PC-3 (cell line): Measurements from ENCODE around the gene CC2D2A. TPM values are rescaled to one million over a fixed set of nuclear protein-coding genes. Genes with fewer than 3 reads are reported as not detected.

Experiments used
- ATAC-seq: fragments of 200-7000 bp; cut with Tn5 transposase; 2 replicates; pipeline ENCODE4 v1.9.1; 2020; ENCODE audit warnings: mild to moderate bottlenecking, moderate library complexity
- BruUV-seq: library from RNA; stranded (reverse); fragments of 400-500 nt; replicated peaks from 2 replicates; lab custom pipeline; 2021; lab: Mats Ljungman, UMichigan
- CTCF ChIA-PET: fragments of 300-600 bp; sonication (Branson Sonifier 250); formaldehyde crosslinking; loops from one replicate; lab custom pipeline; 2022; ENCODE audit warnings: antibody characterized with exemption; lab: Charles Lee
- POLR2A ChIA-PET: fragments of 300-600 bp; sonication (Branson Sonifier 250); formaldehyde crosslinking; loops from one replicate; lab custom pipeline; 2022; ENCODE audit warnings: antibody characterized with exemption; ENCODE audit not compliant: unreplicated experiment; lab: Charles Lee
- DNase-seq: peaks from one replicate; pipeline ENCODE4 v3.0.0-alpha.2; 2015
- H2AFZ ChIP-seq: fragments of 300-600 bp; sonication (generic); 2 replicates; pipeline ENCODE4 v1.6.0; 2016; ENCODE audit warnings: antibody characterized with exemption, low read length
- H3F3A ChIP-seq: fragments of 300-600 bp; sonication (generic); one replicate; pipeline ENCODE4 v1.6.0; 2017; ENCODE audit warnings: antibody characterized with exemption, low read length, control low read depth, mild to moderate bottlenecking; ENCODE audit not compliant: unreplicated experiment
- H3K27ac ChIP-seq: fragments of 300-600 bp; sonication (generic); 2 replicates; pipeline ENCODE4 v1.5.1; 2016; ENCODE audit warnings: mild to moderate bottlenecking, low read length
- H3K27me3 ChIP-seq: fragments of 300-600 bp; sonication (generic); 2 replicates; pipeline ENCODE4 v1.6.1; 2016; ENCODE audit warnings: low read length, mixed read lengths
- H3K36me3 ChIP-seq: fragments of 300-600 bp; sonication (generic); 2 replicates; pipeline ENCODE4 v1.6.1; 2016; ENCODE audit warnings: low read depth, mixed run types, low read length, mixed read lengths
- H3K4me1 ChIP-seq: fragments of 300-600 bp; sonication (generic); 2 replicates; pipeline ENCODE4 v1.5.1; 2016; ENCODE audit warnings: low read length; ENCODE audit not compliant: insufficient read depth
- H3K4me2 ChIP-seq: fragments of 300-600 bp; sonication (generic); 2 replicates; pipeline ENCODE4 v1.6.0; 2016; ENCODE audit warnings: low read length
- H3K4me3 ChIP-seq: fragments of 300-600 bp; sonication (generic); 2 replicates; pipeline ENCODE4 v1.5.1; 2016; ENCODE audit warnings: mild to moderate bottlenecking, low read length, mixed read lengths
- H3K79me2 ChIP-seq: fragments of 300-600 bp; sonication (generic); 2 replicates; pipeline ENCODE4 v1.6.1; 2017; ENCODE audit warnings: low read length, mixed read lengths
- H3K9ac ChIP-seq: fragments of 300-600 bp; sonication (generic); 2 replicates; pipeline ENCODE4 v1.6.0; 2016; ENCODE audit warnings: mild to moderate bottlenecking, low read length
- H3K9me2 ChIP-seq: fragments of 300-600 bp; sonication (generic); replicated peaks from 2 replicates; pipeline ENCODE4 v1.6.1; 2016; ENCODE audit warnings: mixed run types, low read length, mixed read lengths
- H3K9me3 ChIP-seq: fragments of 300-600 bp; sonication (generic); 2 replicates; pipeline ENCODE4 v1.6.1; 2016; ENCODE audit warnings: low read length, mixed read lengths
- H4K20me1 ChIP-seq: fragments of 300-600 bp; sonication (generic); 2 replicates; pipeline ENCODE4 v1.6.1; 2016; ENCODE audit warnings: low read length, mixed read lengths
- EZH2 ChIP-seq: fragments of 300-600 bp; sonication (generic); IDR thresholded peaks from one replicate; pipeline ENCODE4 v1.6.1; 2017; ENCODE audit warnings: antibody characterized with exemption, mild to moderate bottlenecking, low read length; ENCODE audit not compliant: unreplicated experiment
- EZH2phosphoT487 ChIP-seq: fragments of 300-600 bp; sonication (generic); IDR thresholded peaks from 2 replicates; pipeline ENCODE4 v1.6.1; 2018; ENCODE audit warnings: mild to moderate bottlenecking, antibody characterized with exemption, low read length, borderline replicate concordance
- intact Hi-C: fragments of 100-400 bp; cut with micrococcal nuclease; formaldehyde crosslinking; loops from 2 replicates; pipeline ENCODE4 v1.9.0; 2023
- total RNA-seq: library from RNA; depleted of rRNA; stranded (reverse); fragments of >200 nt; gene quantifications from 2 replicates; pipeline ENCODE4 v1.2.3, GENCODE V29; 2014
- TF ChIP-seq, protein P1 (sequence below): fragments of 300-600 bp; sonication (generic); conservative IDR thresholded peaks from 2 replicates; pipeline ENCODE4 v1.5.1; 2017; ENCODE audit warnings: antibody characterized with exemption, low read depth, mild to moderate bottlenecking, low read length

Gene CC2D2A
- total RNA-seq, 1 experiment from 2014 or later = 13.4 TPM

DNA sequence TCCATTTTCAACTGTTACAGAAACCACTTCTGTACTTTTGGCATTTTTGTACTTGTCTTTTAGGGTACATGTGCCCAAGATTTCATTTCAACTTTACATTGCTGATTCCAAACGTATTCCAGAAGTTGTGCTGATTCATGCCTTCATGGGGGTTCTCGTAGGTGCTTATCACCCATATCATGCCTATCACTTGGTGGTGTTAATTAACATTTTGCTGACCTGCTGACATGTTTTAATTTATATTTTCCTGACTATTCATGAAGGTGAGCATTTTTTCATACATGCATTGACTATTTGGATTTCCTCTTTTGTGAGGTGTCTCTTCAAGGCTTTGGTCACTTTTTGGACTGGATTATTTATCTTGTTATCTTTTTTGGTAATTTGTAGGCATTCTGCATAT, 64.1 kb downstream of the CC2D2A start:
- no peaks in the 10 kb centered on the region for H3F3A ChIP-seq
- H3K4me3 ChIP-seq = no peak overlapping the region
- intact Hi-C loops = no loop called here
- no peak overlapping the region for H3K4me2 ChIP-seq
- no peaks in the 10 kb centered on the region for H3K4me1 ChIP-seq
- ATAC-seq (no peak), DNase-seq (no peak)
- BruUV-seq = no TSS peak
- no peaks in the 10 kb centered on the region for H3K79me2 ChIP-seq
- no peak overlapping the region for H3K27ac ChIP-seq
- no peaks in the 10 kb centered on the region for H3K9me3 ChIP-seq
- no peaks in the 10 kb centered on the region for H3K9me2 ChIP-seq
- no peaks in the 10 kb centered on the region for H4K20me1 ChIP-seq
- no peak overlapping the region for H3K9ac ChIP-seq
- H3K27me3 ChIP-seq = no peaks in the 10 kb centered on the region
- ChIA-PET POLR2A (no interaction called here), CTCF (no interaction called here)
- no peak overlapping the region for H2AFZ ChIP-seq
- H3K36me3 ChIP-seq = no peaks in the 10 kb centered on the region; the same call in 1 of the 2 replicates
- TF ChIP-seq EZH2 = no peak
- TF ChIP-seq, protein P1, sequence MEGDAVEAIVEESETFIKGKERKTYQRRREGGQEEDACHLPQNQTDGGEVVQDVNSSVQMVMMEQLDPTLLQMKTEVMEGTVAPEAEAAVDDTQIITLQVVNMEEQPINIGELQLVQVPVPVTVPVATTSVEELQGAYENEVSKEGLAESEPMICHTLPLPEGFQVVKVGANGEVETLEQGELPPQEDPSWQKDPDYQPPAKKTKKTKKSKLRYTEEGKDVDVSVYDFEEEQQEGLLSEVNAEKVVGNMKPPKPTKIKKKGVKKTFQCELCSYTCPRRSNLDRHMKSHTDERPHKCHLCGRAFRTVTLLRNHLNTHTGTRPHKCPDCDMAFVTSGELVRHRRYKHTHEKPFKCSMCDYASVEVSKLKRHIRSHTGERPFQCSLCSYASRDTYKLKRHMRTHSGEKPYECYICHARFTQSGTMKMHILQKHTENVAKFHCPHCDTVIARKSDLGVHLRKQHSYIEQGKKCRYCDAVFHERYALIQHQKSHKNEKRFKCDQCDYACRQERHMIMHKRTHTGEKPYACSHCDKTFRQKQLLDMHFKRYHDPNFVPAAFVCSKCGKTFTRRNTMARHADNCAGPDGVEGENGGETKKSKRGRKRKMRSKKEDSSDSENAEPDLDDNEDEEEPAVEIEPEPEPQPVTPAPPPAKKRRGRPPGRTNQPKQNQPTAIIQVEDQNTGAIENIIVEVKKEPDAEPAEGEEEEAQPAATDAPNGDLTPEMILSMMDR = no peak
- no peak for TF ChIP-seq EZH2phosphoT487

DNA sequence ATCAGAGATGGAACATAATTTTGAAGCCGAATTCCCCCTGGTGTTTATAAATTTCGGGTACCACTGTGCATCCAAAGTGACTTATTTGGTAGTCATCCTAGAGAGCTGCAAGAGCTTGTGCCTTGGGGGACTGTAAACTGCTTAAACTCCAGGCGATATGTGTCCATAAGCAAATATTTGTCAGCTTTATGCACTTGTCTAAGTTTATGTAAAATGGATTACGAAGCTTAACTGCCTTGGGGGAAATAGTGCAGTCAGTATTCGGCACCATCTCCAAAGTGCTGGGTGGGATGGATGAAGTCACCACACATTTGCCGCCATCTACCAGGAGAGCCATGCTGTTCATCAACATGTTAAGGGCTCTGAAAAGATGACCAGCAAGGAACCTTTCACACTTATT, 65.9 kb downstream of the CC2D2A start:
- TF ChIP-seq EZH2phosphoT487 (no peak), EZH2 (no peak)
- TF ChIP-seq, protein P1 = no peak
- no peak overlapping the region for H2AFZ ChIP-seq
- no peak overlapping the region for H3K4me3 ChIP-seq
- H3F3A ChIP-seq = no peaks in the 10 kb centered on the region
- CTCF ChIA-PET = no interaction called here
- no TSS peak for BruUV-seq
- H3K79me2 ChIP-seq = no peaks in the 10 kb centered on the region
- ATAC-seq = no peak
- H3K4me1 ChIP-seq = no peaks in the 10 kb centered on the region
- no peaks in the 10 kb centered on the region for H4K20me1 ChIP-seq
- DNase-seq = no peak
- no peak overlapping the region for H3K4me2 ChIP-seq
- no peak overlapping the region for H3K27ac ChIP-seq
- H3K9me3 ChIP-seq = no peaks in the 10 kb centered on the region
- no peaks in the 10 kb centered on the region; the same call in 1 of the 2 replicates for H3K36me3 ChIP-seq
- H3K9me2 ChIP-seq = no peaks in the 10 kb centered on the region
- no peaks in the 10 kb centered on the region for H3K27me3 ChIP-seq
- no peak overlapping the region for H3K9ac ChIP-seq
- POLR2A ChIA-PET = no interaction called here
- intact Hi-C loops = no loop called here

DNA sequence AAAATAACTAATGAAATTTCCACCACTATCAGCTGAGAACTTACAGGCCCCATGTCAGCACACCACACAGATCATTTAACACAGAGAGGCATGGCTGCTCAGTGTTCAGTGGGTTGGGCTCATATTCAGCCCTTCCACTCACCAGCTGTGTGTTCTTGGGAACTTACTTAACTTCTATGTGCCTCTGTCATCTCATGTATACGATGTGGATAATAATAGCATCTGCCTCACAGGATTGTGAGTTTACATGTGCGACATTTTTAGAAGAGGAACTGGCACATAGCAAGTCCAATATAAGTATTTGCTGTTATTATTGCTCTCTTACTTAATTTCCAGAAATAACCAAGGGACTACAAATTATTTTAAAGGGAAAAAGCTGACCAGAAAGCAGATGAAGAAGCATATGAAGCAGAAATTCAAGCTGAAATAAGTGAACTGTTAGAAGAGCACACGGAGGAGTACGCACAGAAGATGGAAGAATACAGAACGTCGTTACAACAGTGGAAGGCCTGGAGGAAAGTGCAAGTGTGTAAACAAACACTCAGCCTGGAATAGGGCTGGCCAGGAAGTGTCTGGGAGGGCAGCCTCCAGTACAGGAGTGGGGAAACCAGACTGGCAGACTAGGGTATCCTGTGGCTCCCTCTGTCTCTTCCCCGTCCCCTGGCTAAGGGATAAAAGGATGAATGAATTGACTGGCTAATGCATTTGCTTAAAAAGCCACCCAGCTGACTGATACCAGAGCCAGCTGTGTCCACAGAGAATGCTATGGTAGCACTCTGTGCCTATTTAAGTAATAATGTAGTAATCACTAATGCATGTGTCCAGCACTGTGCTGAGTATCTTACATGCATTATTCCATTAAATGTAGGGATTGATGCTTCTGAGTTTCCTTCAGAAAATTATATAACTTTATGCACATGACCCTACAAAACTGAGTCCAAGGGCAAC, 67.1 kb downstream of the CC2D2A start:
- Histone ChIP-seq H3K27ac (no peak overlapping the region), H4K20me1 (no peaks in the 10 kb centered on the region), H2AFZ (no peak overlapping the region), H3K4me2 (no peak overlapping the region), H3K4me1 (no peaks in the 10 kb centered on the region), H3K27me3 (no peaks in the 10 kb centered on the region), H3F3A (no peaks in the 10 kb centered on the region), H3K9me2 (no peaks in the 10 kb centered on the region), H3K4me3 (no peak overlapping the region), H3K79me2 (no peaks in the 10 kb centered on the region), H3K36me3 (no peaks in the 10 kb centered on the region; the same call in 1 of the 2 replicates), H3K9me3 (no peaks in the 10 kb centered on the region), H3K9ac (no peak overlapping the region)
- TF ChIP-seq, protein P1 = no peak
- TF ChIP-seq EZH2 (no peak), EZH2phosphoT487 (no peak)
- POLR2A ChIA-PET = no interaction called here
- no peak for DNase-seq
- CTCF ChIA-PET = no interaction called here
- BruUV-seq = no TSS peak
- intact Hi-C loops = no loop called here
- ATAC-seq = no peak
